Measurements from ENCODE around the gene LRMDA. TPM values are rescaled to one million over a fixed set of nuclear protein-coding genes. Genes with fewer than 3 reads are reported as not detected.

LRMDA gene
- total and polyA plus RNA-seq, 2 of the 13 experiments (the other 11 are each of a cell fraction or from before 2014, with no cell fraction given): 13.4 to 22.0 TPM

DNA sequence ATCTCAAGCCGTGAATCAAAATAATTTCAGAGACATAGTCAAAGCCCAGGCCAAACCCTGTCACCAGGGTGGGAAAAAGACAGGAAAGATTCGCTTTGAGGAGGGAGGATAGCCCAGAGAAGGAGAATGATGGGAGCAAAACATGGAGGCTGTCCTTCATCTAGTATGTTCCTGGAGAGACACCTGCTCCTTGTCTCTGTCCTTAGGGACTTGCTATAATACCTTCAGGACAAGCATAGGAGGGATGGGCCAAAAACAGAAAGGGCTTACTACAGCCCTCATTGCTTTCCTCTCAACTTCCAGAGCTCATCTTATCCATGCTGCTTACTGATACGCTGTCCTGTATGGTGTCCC is 593.7 kb downstream of the LRMDA start:
- Histone ChIP-seq H3K27ac (ENCODE audit: extremely low read length, insufficient read depth, low read length) (peak overlapping the region; percentile 92), H3K4me3 (replicated peaks in 1 of 3; ENCODE audit: insufficient read depth in 1 of 3, low read depth in 2 of 3, low read length in 3 of 3) (no peak overlapping the region), H4K20me1 (ENCODE audit: insufficient read depth, low read length) (no peaks in the 10 kb centered on the region), H3K9me3 (ENCODE audit: low read length) (no peaks in the 10 kb centered on the region), H3K79me2 (ENCODE audit: insufficient read depth, low read length) (peaks cover 14% of the 10 kb centered on the region), H3K4me2 (ENCODE audit: low read depth, low read length) (peak overlapping the region; percentile 56), H3K27me3 (ENCODE audit: control insufficient read depth in 1 of 2, insufficient read depth in 2 of 2, low read length in 2 of 2) (no peaks in the 10 kb centered on the region), H3K36me3 (replicated peaks in 1 of 2; ENCODE audit: control insufficient read depth in 1 of 2, insufficient read depth in 2 of 2, low read length in 2 of 2) (no peaks in the 10 kb centered on the region; a peak in 1 of 5 replicates), H2AFZ (ENCODE audit: low read length) (no peak overlapping the region), H3K4me1 (ENCODE audit: insufficient read depth, low read length) (peaks cover 90% of the 10 kb centered on the region), H3K9ac (ENCODE audit: insufficient read depth, low read depth, low read length) (peak overlapping the region; percentile 62)
- FAIRE-seq: no peak
- CTCF ChIA-PET (ENCODE audit: low intra/inter-chr PET ratio, low total read pairs): interaction anchor here (0.9 kb wide), 1 partner anchor 9 kb away, joined by 3 read pairs; no protein-coding TSS in a partner anchor
- 49% methylated on average over 3 of the region's 3 CpGs for WGBS (ENCODE audit: low lambda C conversion rate)
- POLR2A ChIA-PET: interaction anchor here (0.7 to 5.5 kb wide), 12 partner anchors 9 to 623 kb away, joined by 3 to 60 read pairs (median 8); partner anchors contain the start of gene ZNF503
- intact Hi-C loops (cut with micrococcal nuclease; ENCODE audit: unreplicated experiment) (no loop called here), in situ Hi-C loops (cut with HindIII; ENCODE audit: extremely low pct_ligation_motif_present, low pct_unique_long_range_greater_than_20kb) (no loop called here)
- DNase-seq (ENCODE audit: low spot score): no peak
- BruUV-seq (replicated peaks): no TSS peak
- peak; percentile 32 for ATAC-seq
- TF ChIP-seq ZNF510 (CRISPR knock-in tag; IDR thresholded peaks at IDR 0.05; ENCODE audit: low read depth) (0 out of 2 replicates have a peak, but pooled peaks have one; percentile 29), ZNF282 (IDR thresholded peaks at IDR 0.05; ENCODE audit: partially characterized antibody) (no peak), ZSCAN5A (CRISPR knock-in tag; IDR thresholded peaks at IDR 0.05; ENCODE audit: borderline replicate concordance) (peak; percentile 64; the same call in 1 of the 2 replicates), HOXA5 (CRISPR knock-in tag; IDR thresholded peaks at IDR 0.05) (no peak), TGIF2 (CRISPR knock-in tag; IDR thresholded peaks at IDR 0.05) (no peak), CSRNP1 (CRISPR knock-in tag; IDR thresholded peaks at IDR 0.05) (0 out of 2 replicates have a peak, but pooled peaks have one; percentile 38), CENPBD1 (CRISPR knock-in tag; IDR thresholded peaks at IDR 0.05; ENCODE audit: borderline replicate concordance, low read depth) (0 out of 2 replicates have a peak, but pooled peaks have one; percentile 1), ZFX (CRISPR knock-in tag; IDR thresholded peaks at IDR 0.05; ENCODE audit: low read depth) (peak; percentile 34; the same call in 1 of the 2 replicates), PHF21A (CRISPR knock-in tag; IDR thresholded peaks at IDR 0.05) (0 out of 2 replicates have a peak, but pooled peaks have one; percentile 21), ZFP90 (CRISPR knock-in tag; IDR thresholded peaks at IDR 0.05; ENCODE audit: borderline replicate concordance) (0 out of 2 replicates have a peak, but pooled peaks have one; percentile 11)
- TF ChIP-seq, protein P1, sequence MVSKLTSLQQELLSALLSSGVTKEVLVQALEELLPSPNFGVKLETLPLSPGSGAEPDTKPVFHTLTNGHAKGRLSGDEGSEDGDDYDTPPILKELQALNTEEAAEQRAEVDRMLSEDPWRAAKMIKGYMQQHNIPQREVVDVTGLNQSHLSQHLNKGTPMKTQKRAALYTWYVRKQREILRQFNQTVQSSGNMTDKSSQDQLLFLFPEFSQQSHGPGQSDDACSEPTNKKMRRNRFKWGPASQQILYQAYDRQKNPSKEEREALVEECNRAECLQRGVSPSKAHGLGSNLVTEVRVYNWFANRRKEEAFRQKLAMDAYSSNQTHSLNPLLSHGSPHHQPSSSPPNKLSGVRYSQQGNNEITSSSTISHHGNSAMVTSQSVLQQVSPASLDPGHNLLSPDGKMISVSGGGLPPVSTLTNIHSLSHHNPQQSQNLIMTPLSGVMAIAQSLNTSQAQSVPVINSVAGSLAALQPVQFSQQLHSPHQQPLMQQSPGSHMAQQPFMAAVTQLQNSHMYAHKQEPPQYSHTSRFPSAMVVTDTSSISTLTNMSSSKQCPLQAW (CRISPR knock-in tag; IDR thresholded peaks at IDR 0.05): peak; percentile 11; the same call in 1 of the 2 replicates
- TF ChIP-seq, protein P2, sequence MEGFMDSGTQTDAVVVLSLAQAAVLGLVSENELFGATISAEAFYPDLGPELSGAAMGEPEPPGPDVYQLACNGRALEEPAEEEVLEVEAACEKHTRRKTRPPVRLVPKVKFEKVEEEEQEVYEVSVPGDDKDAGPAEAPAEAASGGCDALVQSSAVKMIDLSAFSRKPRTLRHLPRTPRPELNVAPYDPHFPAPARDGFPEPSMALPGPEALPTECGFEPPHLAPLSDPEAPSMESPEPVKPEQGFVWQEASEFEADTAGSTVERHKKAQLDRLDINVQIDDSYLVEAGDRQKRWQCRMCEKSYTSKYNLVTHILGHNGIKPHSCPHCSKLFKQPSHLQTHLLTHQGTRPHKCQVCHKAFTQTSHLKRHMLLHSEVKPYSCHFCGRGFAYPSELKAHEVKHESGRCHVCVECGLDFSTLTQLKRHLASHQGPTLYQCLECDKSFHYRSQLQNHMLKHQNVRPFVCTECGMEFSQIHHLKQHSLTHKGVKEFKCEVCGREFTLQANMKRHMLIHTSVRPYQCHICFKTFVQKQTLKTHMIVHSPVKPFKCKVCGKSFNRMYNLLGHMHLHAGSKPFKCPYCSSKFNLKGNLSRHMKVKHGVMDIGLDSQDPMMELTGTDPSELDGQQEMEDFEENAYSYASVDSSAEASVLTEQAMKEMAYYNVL (CRISPR knock-in tag; IDR thresholded peaks at IDR 0.05; ENCODE audit: borderline replicate concordance): no peak
- TF ChIP-seq, protein P3, sequence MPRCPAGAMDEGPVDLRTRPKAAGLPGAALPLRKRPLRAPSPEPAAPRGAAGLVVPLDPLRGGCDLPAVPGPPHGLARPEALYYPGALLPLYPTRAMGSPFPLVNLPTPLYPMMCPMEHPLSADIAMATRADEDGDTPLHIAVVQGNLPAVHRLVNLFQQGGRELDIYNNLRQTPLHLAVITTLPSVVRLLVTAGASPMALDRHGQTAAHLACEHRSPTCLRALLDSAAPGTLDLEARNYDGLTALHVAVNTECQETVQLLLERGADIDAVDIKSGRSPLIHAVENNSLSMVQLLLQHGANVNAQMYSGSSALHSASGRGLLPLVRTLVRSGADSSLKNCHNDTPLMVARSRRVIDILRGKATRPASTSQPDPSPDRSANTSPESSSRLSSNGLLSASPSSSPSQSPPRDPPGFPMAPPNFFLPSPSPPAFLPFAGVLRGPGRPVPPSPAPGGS (CRISPR knock-in tag; IDR thresholded peaks at IDR 0.05): peak; percentile 48; the same call in 1 of the 2 replicates

Data from HepG2 (cell line).